HG02759 (cell line): ENCODE data around the gene SDHC.

Source experiments
- ATAC-seq: cut with Tn5 transposase; IDR thresholded peaks from one replicate; pipeline ENCODE4 v1.9.1; 2021; ENCODE audit warnings: mild to moderate bottlenecking, moderate library complexity; ENCODE audit not compliant: unreplicated experiment

The SDHC gene

GRCh38 chr1:161314201-161314981 lies at the start of gene SDHC:
Gene SDHC (plus strand): TSS chr1:161314381. CDS start chr1:161314406, 25 bp downstream.
- peak; percentile 99 for ATAC-seq

GRCh38 chr1:161265305-161265704 lies 48.9 kb upstream of the SDHC start:
- no peak for ATAC-seq

- ATAC-seq, result no peak
Observed at GRCh38 chr1:161266202-161266601, 48.0 kb upstream of the SDHC start.

DNA sequence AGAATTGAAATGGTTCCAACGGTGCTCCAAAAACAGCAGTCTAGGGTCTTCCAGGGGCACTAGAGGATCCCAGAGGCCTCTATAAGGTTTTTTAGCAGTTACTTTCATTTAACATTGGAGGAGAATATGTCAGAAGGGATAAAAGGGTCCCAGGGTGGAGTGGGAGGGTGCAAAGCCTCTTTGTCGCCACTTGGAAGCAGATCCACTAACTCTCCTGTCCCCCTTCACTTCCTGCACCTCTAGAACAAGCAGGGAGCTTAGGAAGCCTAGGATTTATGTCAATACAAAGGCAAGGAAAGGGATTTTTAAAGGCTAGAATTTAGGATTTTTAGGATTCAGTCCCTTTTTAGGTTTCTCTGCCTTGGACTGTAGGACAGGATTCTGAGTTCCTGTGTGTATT lies 47.3 kb upstream of the SDHC start:
- ATAC-seq, result no peak

DNA sequence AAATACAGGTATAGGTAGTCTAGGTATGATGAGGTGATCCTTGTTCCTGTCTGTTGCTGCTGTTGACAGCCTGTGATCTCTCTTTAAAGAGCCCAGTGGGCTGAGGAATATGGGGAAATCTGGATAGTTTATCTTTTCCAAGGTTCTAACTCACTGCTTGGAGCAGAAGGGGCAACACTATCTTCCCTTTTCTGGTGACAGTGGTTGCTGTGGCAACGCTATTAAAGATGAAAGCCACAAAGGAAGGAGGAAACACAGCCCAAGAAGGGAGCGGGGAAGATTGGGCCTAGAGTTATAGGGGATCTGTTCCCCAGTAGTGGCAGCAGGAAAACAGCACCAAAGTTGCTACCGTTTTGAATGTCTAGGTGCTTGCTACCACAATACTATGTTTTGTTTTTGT lies 46.9 kb upstream of the SDHC start:
- no peak for ATAC-seq

- ATAC-seq, result no peak
Observed at GRCh38 chr1:161273402-161273801, 40.8 kb upstream of the SDHC start.

GRCh38 chr1:161274874-161275273 lies 39.3 kb upstream of the SDHC start:
- ATAC-seq, result no peak

GRCh38 chr1:161282991-161283390 lies 31.2 kb upstream of the SDHC start:
- ATAC-seq, result no peak

- no peak for ATAC-seq
Observed at GRCh38 chr1:161285113-161285512, 29.1 kb upstream of the SDHC start.

DNA sequence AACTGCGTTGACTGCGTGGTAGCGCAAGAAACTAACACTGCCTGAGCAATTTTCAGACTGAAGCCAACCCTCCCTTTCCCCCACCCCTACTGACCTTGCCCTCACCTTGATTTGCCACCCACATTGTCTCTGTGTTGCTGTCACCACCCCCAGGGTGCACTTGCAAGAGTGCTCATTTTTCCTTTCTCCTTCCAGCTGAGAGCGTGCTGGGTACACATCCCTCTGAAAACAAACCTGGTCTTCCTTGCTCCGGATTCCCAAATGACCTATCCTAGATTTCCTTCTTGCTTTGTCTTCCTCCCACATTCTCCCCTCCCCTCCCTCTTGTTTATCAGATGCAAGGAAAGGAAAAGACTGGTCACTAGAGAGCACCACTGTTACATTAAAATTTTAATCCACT lies 28.7 kb upstream of the SDHC start:
- no peak for ATAC-seq

- ATAC-seq, result no peak
Observed at GRCh38 chr1:161287482-161288054, 26.6 kb upstream of the SDHC start.

DNA sequence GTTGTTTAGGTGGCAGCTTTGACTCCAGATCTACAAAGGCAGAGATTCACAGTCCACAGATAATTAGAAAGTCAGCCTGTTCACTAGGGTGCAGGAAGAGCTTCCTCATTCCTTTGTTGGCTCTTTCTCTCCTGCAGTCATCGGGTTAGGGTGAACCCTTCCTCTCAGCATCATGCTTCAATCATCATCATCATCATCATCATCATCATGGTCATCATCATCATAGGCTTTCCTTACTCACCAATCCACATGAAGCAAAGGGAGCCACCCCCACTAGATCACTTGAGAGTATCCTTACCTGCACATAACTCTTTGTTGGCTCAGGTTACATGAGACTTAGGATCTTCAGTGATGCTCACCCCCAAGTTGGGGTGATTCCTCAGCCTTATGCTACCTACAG lies 23.4 kb upstream of the SDHC start:
- no peak for ATAC-seq

DNA sequence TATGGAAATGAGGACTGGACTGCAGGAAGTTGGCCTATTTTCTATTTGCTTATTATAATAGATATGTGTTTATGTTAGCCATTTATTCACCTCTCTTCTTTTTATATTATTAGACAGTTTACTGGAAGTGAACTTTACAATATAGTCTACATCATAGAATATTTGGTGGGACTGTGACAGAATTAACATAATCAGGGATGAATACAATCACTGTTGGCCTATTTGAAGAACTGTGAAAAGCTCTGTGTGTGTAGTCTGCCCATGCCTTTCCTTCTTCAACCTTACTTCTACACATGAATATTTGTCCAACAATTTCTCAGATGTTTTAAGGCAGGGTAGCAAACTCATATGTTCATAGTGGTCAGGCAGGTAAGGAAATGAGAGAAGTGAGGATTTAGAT lies 16.8 kb upstream of the SDHC start:
- ATAC-seq, result no peak

DNA sequence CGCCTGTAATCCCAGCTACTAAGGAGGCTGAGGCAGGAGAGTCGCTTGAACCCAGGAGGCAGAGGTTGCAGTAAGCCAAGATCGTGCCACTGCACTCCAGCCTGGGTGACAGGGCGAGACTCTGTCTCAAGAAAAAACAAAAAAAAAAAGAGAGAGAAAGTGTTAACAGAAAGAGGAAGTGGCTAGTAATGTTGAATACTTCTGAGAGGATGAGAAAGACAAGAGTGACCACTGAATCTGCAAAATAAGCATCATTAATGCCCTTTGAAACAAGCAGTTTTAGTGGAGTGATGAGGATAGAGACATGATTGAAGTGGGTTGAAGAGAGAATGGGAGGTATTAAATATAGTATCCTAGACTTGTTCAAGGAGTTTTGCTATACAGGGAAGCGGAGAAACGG lies 16.1 kb upstream of the SDHC start:
- peak; percentile 43 for ATAC-seq

DNA sequence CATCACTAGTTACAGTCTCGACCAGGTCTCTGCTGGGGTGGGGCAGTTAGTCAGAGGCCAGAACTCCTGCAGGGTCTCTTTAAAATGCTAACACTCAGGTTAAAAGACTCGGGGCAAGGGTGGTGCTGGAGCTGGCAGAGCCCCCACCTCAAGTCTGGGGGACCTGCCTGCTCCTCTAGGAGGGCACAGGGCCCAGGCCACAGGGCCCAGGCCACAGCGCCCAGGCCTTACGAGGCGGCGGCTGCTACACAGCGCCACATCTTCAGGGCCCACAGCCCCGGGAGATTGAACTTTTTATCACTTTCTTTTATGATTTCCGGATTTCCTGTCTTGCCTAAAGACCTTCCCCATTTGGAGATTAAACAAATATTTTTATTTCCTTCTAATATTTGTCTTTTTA lies 14.8 kb upstream of the SDHC start:
- no peak for ATAC-seq

- no peak for ATAC-seq
Observed at GRCh38 chr1:161300478-161300877, 13.7 kb upstream of the SDHC start.

DNA sequence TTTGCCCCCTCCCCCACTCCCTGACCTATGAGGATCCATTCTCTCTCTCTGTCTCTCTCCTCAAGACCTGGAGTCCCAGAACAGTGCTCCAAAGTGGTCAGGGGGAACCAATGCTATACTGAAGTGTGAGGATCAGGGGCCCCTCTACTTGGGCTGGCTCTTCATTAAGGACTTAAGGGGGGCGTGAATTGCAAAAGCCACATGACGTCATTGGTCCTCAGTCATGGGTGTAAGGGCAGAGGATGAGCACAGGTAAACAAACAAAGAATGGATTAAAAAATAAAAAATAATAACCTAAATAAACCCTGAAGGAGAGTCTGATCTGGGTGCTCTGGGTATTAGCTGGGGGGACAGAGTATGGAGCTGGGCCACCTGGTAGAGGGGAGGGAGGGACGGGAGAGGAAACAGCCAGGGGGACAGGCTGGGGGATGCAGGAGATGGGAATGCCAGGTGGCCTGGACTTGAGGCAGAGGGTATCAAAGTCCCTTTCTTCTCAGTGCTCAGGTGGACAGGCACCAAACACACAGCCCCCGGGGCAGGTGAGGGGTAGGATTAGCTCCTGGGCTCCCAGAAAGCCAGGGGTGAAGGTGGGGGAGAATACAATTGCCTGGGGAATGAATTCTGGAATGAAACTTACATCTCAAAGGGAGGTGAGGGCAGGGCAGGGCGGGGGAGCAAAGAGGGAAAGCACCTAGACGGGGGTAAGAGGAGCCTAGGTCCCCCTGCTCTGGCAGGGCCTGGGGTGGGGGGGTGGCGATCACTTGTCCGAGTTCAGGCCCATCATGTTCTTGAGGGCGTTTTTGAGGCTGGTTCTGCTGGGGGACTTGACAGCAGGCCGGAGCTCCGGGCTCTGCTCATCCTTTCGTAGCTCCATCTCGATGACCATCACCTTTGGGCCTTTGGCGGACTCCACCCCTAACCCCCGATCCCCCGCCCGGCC lies 9.0 kb upstream of the SDHC start:
- ATAC-seq, result no peak

- peak; percentile 70 for ATAC-seq
Observed at GRCh38 chr1:161305867-161306519, 8.2 kb upstream of the SDHC start.

DNA sequence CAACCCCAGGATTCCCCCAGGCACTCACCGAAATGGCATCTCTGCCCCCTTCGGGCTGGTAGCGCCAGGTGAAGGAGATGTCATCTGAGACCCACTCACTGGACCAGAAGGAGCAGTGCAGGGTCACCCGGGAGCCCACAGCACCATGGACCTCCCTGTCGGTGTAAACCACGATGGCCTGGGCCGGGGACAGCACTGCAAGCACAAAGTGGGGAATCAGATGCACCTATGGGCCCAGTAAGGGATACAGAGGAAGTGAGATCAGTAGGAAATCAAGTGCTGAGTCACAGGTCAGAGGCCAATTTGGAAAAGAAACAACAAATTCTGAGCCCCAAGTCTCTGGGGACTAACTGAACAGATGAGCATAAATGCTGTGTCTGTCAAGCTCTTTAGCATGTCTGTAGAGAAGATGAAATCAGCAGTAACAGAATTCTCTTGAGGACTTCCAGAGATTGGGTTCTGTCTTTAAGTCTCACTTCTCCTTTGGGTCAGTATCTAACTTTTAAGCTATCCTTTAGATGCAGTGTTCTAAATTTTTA lies 6.9 kb upstream of the SDHC start:
- ATAC-seq, result no peak

DNA sequence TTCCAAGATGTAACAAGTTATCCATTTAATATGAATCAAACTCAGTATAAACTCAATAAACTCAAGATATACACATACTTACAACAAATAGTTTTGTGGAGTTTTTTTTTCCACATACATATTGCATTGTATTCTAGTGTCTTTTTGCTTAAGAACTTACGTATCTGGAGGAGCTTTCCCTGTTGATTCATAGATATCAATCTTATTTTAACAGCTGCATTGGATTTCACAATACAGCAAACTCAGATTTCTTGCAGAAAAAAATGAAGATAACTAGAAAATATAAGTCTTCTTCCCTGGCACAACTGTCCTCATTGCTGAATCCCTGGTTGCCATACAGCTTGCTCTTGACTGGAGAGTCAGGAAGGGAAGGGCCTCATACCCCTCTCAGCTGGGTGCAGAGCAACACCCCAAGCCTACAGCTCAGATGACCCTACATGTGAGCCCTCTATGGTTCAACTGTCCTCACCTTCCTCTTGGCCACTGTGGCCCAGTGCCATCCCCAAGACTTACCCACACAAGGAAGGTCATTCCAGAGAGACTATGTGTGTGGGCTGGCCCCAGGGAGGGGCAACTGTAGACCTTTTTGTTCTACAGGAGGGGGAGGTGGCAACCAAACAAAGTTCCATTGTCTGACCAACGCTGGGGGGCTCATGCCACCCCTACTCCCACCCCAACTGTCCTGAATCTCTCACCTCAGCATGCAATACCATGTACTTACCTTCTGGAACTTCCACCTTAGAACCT lies 6.1 kb upstream of the SDHC start:
- no peak for ATAC-seq
